ENCODE results near the gene XRCC4.

DNA sequence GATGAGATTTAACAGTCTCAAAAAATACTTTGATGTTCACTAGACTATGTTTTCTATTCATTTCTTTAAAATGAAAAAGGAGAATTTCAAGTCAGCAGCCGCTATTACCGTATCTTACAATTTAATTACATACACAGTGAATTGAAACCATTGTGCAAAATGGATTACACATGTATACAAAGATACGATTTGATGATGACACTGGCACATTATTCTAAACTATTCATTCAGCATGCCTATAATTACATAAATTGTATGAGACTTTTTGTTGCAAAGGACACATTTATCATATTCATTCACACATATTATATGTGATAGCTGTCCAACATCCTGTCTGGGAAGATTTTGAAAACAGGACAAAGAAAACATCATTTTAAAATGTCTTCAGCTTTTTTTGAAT, 275.9 kb downstream of the XRCC4 start:
- TF ChIP-seq, protein P1, sequence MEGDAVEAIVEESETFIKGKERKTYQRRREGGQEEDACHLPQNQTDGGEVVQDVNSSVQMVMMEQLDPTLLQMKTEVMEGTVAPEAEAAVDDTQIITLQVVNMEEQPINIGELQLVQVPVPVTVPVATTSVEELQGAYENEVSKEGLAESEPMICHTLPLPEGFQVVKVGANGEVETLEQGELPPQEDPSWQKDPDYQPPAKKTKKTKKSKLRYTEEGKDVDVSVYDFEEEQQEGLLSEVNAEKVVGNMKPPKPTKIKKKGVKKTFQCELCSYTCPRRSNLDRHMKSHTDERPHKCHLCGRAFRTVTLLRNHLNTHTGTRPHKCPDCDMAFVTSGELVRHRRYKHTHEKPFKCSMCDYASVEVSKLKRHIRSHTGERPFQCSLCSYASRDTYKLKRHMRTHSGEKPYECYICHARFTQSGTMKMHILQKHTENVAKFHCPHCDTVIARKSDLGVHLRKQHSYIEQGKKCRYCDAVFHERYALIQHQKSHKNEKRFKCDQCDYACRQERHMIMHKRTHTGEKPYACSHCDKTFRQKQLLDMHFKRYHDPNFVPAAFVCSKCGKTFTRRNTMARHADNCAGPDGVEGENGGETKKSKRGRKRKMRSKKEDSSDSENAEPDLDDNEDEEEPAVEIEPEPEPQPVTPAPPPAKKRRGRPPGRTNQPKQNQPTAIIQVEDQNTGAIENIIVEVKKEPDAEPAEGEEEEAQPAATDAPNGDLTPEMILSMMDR (IDR thresholded peaks at IDR 0.05; ENCODE audit: insufficient read depth, low read depth, low read length) = no peak
- no peak for TF ChIP-seq EZH2 (IDR thresholded peaks at IDR 0.05; ENCODE audit: insufficient read depth, low read length)

All from astrocyte (in vitro differentiated cells and primary cell).